ENCODE measurements around the gene ITPR2.

ITPR2 gene

GRCh38 chr12:26338586-26339572 lies 494.1 kb downstream of the ITPR2 start:
- TF ChIP-seq, protein P1, sequence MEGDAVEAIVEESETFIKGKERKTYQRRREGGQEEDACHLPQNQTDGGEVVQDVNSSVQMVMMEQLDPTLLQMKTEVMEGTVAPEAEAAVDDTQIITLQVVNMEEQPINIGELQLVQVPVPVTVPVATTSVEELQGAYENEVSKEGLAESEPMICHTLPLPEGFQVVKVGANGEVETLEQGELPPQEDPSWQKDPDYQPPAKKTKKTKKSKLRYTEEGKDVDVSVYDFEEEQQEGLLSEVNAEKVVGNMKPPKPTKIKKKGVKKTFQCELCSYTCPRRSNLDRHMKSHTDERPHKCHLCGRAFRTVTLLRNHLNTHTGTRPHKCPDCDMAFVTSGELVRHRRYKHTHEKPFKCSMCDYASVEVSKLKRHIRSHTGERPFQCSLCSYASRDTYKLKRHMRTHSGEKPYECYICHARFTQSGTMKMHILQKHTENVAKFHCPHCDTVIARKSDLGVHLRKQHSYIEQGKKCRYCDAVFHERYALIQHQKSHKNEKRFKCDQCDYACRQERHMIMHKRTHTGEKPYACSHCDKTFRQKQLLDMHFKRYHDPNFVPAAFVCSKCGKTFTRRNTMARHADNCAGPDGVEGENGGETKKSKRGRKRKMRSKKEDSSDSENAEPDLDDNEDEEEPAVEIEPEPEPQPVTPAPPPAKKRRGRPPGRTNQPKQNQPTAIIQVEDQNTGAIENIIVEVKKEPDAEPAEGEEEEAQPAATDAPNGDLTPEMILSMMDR (IDR thresholded peaks at IDR 0.05; ENCODE audit: unreplicated experiment in 3 of 3), result no peak
- Mint-ChIP-seq H3K27ac (peak overlapping the region in 1 of 3 experiments; percentile 61), H3K27me3 (ENCODE audit: low read depth) (peaks cover 4% of the 10 kb centered on the region), H3K4me3 (no peak overlapping the region), H3K4me1 (peaks cover 37% of the 10 kb centered on the region), H3K9me3 (peaks cover 6% of the 10 kb centered on the region), H3K36me3 (ENCODE audit: low read depth) (no peaks in the 10 kb centered on the region)

GRCh38 chr12:26335651-26336050 lies 497.3 kb downstream of the ITPR2 start:
- no peak overlapping the region for H3K4me3 Mint-ChIP-seq
- TF ChIP-seq, protein P1 (IDR thresholded peaks at IDR 0.05; ENCODE audit: unreplicated experiment in 3 of 3), result no peak
- peaks cover 6% of the 10 kb centered on the region for H3K9me3 Mint-ChIP-seq
- H3K27ac Mint-ChIP-seq, result no peak overlapping the region
- H3K36me3 Mint-ChIP-seq (ENCODE audit: low read depth), result no peaks in the 10 kb centered on the region
- peaks cover 4% of the 10 kb centered on the region for H3K27me3 Mint-ChIP-seq (ENCODE audit: low read depth)
- peaks cover 22% of the 10 kb centered on the region for H3K4me1 Mint-ChIP-seq

DNA sequence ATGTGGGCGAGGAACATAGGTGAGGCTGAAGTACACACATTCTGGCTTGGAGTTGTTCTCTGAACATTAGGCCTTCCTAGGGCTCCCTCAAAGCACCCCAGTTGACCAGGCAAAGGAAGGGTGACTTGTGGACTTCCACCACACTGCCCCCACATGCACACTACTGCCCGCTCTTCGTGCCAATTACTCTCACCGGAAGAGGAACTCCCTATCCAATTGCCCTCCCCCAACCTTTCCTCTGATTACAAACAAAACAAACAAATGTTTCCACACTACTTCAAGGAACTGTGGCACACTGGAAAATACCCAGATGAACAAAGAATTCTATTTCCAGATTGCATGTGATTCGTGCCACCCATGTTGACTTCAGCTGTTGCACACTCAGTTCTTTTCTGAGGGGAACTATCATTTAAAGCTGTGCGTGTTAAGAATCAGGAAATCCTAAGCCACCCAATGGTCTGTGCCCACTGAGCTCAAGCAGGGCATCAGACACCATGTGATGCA lies 498.3 kb downstream of the ITPR2 start:
- Mint-ChIP-seq H3K4me1 (peaks cover 16% of the 10 kb centered on the region), H3K4me3 (no peak overlapping the region), H3K36me3 (ENCODE audit: low read depth) (no peaks in the 10 kb centered on the region), H3K27me3 (ENCODE audit: low read depth) (no peaks in the 10 kb centered on the region), H3K9me3 (peaks cover 6% of the 10 kb centered on the region), H3K27ac (no peak overlapping the region)
- TF ChIP-seq, protein P1 (IDR thresholded peaks at IDR 0.05; ENCODE audit: unreplicated experiment in 3 of 3), result no peak

GRCh38 chr12:26331960-26332359 lies 501.0 kb downstream of the ITPR2 start:
- peaks cover 6% of the 10 kb centered on the region for H3K4me1 Mint-ChIP-seq
- H3K4me3 Mint-ChIP-seq, result no peak overlapping the region
- H3K27ac Mint-ChIP-seq, result no peak overlapping the region
- no peaks in the 10 kb centered on the region for H3K36me3 Mint-ChIP-seq (ENCODE audit: low read depth)
- TF ChIP-seq, protein P1 (IDR thresholded peaks at IDR 0.05; ENCODE audit: unreplicated experiment in 3 of 3), result no peak
- peaks cover 6% of the 10 kb centered on the region for H3K9me3 Mint-ChIP-seq
- no peaks in the 10 kb centered on the region for H3K27me3 Mint-ChIP-seq (ENCODE audit: low read depth)

- no peak overlapping the region for H3K27ac Mint-ChIP-seq
- peaks cover 6% of the 10 kb centered on the region for H3K4me1 Mint-ChIP-seq
- H3K27me3 Mint-ChIP-seq (ENCODE audit: low read depth), result no peaks in the 10 kb centered on the region
- TF ChIP-seq, protein P1 (IDR thresholded peaks at IDR 0.05; ENCODE audit: unreplicated experiment in 3 of 3), result no peak
- H3K4me3 Mint-ChIP-seq, result no peak overlapping the region
- H3K9me3 Mint-ChIP-seq, result peaks cover 6% of the 10 kb centered on the region
- no peaks in the 10 kb centered on the region for H3K36me3 Mint-ChIP-seq (ENCODE audit: low read depth)
These were observed 501.9 kb downstream of the ITPR2 start for GRCh38 chr12:26331136-26331535.

Measured in nephron (organoid).